Right atrium auricular region (tissue), 2 donors: ENCODE data around the gene SLC25A43. TPM values are rescaled to one million over a fixed set of nuclear protein-coding genes. Genes with fewer than 3 reads are reported as not detected.
"Not testable (repeated sequence)": the region's sequence is repeated elsewhere in the genome, so short reads cannot be mapped to it uniquely, and the experiment has no call there.

ENCODE experiments used
- DNase-seq: peaks from one replicate; pipeline ENCODE4 v3.0.0-alpha.2; 2019; ENCODE audit warnings: low spot score
- H3K27ac ChIP-seq, 2 donors: fragments of 200-600 bp; sonication (generic); 1 replicate in 1 of 2; 2 replicates in 1 of 2; pipeline ENCODE4 v1.5.1; 2016 to 2019
- H3K27me3 ChIP-seq, 2 donors: fragments of 200-600 bp; sonication (generic); one replicate each; pipeline versions ENCODE4 v1.5.1 to v1.6.0; 2017 to 2019
- H3K36me3 ChIP-seq: fragments of 200-600 bp; sonication (generic); one replicate; pipeline ENCODE4 v1.5.1; 2016
- H3K4me1 ChIP-seq, 2 donors: fragments of 200-600 bp; sonication (generic); one replicate each; pipeline versions ENCODE4 v1.5.1 to v1.6.0; 2017 to 2019
- H3K4me3 ChIP-seq, 2 donors: fragments of 200-600 bp; sonication (generic); 1 replicate in 1 of 2; 2 replicates in 1 of 2; pipeline ENCODE4 v1.5.1; 2017 to 2019; ENCODE audit warnings: mild to moderate bottlenecking in 1 of 2, moderate library complexity in 1 of 2
- H3K9me3 ChIP-seq, 2 donors: fragments of 200-600 bp; sonication (generic); one replicate each; pipeline ENCODE4 v1.5.1; 2019
- total RNA-seq, 2 donors: library from RNA; depleted of rRNA; stranded (reverse); fragments of >200 nt; gene quantifications; one replicate each; pipeline ENCODE4 v1.1.0, GENCODE V29; 2016
- TF ChIP-seq, protein P1 (sequence below), 2 donors: fragments of 200-600 bp; sonication (generic); IDR thresholded peaks; one replicate each; pipeline ENCODE4 v1.5.1; 2019; ENCODE audit warnings: antibody characterized with exemption in 2 of 2

The SLC25A43 gene
- 1 to 10 TPM; 5.6 to 8.1 TPM for total RNA-seq

GRCh38 chrX:119398974-119399771 is at the start of gene SLC25A43:
TSS of gene SLC25A43 (plus strand) at chrX:119399336. CDS start at chrX:119399404, 68 bp downstream.
- DNase-seq: no peak
- Histone ChIP-seq H3K4me1 (no peaks in the 10 kb centered on the region), H3K36me3 (no peaks in the 10 kb centered on the region), H3K9me3 (no peaks in the 10 kb centered on the region), H3K27ac (peak within 1 kb of the TSS; percentile 76 to 77), H3K27me3 (no peaks in the 10 kb centered on the region), H3K4me3 (peak within 1 kb of the TSS; percentile 56 to 66)
- TF ChIP-seq, protein P1, sequence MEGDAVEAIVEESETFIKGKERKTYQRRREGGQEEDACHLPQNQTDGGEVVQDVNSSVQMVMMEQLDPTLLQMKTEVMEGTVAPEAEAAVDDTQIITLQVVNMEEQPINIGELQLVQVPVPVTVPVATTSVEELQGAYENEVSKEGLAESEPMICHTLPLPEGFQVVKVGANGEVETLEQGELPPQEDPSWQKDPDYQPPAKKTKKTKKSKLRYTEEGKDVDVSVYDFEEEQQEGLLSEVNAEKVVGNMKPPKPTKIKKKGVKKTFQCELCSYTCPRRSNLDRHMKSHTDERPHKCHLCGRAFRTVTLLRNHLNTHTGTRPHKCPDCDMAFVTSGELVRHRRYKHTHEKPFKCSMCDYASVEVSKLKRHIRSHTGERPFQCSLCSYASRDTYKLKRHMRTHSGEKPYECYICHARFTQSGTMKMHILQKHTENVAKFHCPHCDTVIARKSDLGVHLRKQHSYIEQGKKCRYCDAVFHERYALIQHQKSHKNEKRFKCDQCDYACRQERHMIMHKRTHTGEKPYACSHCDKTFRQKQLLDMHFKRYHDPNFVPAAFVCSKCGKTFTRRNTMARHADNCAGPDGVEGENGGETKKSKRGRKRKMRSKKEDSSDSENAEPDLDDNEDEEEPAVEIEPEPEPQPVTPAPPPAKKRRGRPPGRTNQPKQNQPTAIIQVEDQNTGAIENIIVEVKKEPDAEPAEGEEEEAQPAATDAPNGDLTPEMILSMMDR (IDR thresholded peaks at IDR 0.05): no peak

GRCh38 chrX:119359618-119360382 is 39.3 kb upstream of the SLC25A43 start:
- Histone ChIP-seq H3K4me1 (no peaks in the 10 kb centered on the region), H3K27ac (no peak overlapping the region), H3K36me3 (no peaks in the 10 kb centered on the region), H3K9me3 (no peaks in the 10 kb centered on the region), H3K4me3 (no peak overlapping the region), H3K27me3 (no peaks in the 10 kb centered on the region)
- no peak for DNase-seq
- TF ChIP-seq, protein P1 (IDR thresholded peaks at IDR 0.05): no peak

- H3K27ac ChIP-seq, H3K27me3 ChIP-seq, H3K4me3 ChIP-seq, H3K4me1 ChIP-seq, H3K9me3 ChIP-seq, DNase-seq, H3K36me3 ChIP-seq: not testable (repeated sequence)
These were observed 37.7 kb upstream of the SLC25A43 start for GRCh38 chrX:119361451-119361850.

GRCh38 chrX:119362074-119362473 is 37.1 kb upstream of the SLC25A43 start:
- not testable (repeated sequence) for H3K9me3 ChIP-seq

GRCh38 chrX:119363391-119363790 is 35.7 kb upstream of the SLC25A43 start:
- H3K4me3 ChIP-seq: no peak overlapping the region
- DNase-seq: no peak
- H3K4me1 ChIP-seq: no peaks in the 10 kb centered on the region
- H3K27me3 ChIP-seq: no peaks in the 10 kb centered on the region
- H3K27ac ChIP-seq: no peak overlapping the region
- no peaks in the 10 kb centered on the region for H3K9me3 ChIP-seq
- H3K36me3 ChIP-seq: no peaks in the 10 kb centered on the region
- TF ChIP-seq, protein P1 (IDR thresholded peaks at IDR 0.05): no peak

More at GRCh38 chrX:119362074-119362473, 37.1 kb upstream of the SLC25A43 start:
- not testable (repeated sequence) for H3K4me3 ChIP-seq, H3K36me3 ChIP-seq, H3K27me3 ChIP-seq, H3K27ac ChIP-seq, DNase-seq, H3K4me1 ChIP-seq

GRCh38 chrX:119371861-119372260 is 27.3 kb upstream of the SLC25A43 start:
- H3K27me3 ChIP-seq, H3K9me3 ChIP-seq, H3K4me1 ChIP-seq, H3K27ac ChIP-seq, H3K4me3 ChIP-seq, DNase-seq, H3K36me3 ChIP-seq: not testable (repeated sequence)

GRCh38 chrX:119374736-119375135 is 24.4 kb upstream of the SLC25A43 start:
- Histone ChIP-seq H3K27me3 (no peaks in the 10 kb centered on the region), H3K27ac (no peak overlapping the region), H3K36me3 (no peaks in the 10 kb centered on the region), H3K4me3 (no peak overlapping the region), H3K9me3 (no peaks in the 10 kb centered on the region), H3K4me1 (no peaks in the 10 kb centered on the region)
- DNase-seq: no peak
- TF ChIP-seq, protein P1 (IDR thresholded peaks at IDR 0.05): no peak
